ENCODE results near the gene COMMD8. TPM values are rescaled to one million over a fixed set of nuclear protein-coding genes. Genes with fewer than 3 reads are reported as not detected.

Gene COMMD8
- total and polyA plus RNA-seq, 10 of the 15 experiments (the other 5 are each of a cell fraction or from before 2014, with no cell fraction given), result 27.6 to 156 (median 48.4) TPM

- TF ChIP-seq PBX3 (IDR thresholded peaks at IDR 0.05; ENCODE audit: insufficient replicate concordance, low read depth, low read length) (peak; percentile 15), RCOR1 (conservative IDR thresholded peaks at IDR 0.05; ENCODE audit: low read depth, low read length) (no peak), IRF5 (IDR thresholded peaks at IDR 0.05; ENCODE audit: borderline replicate concordance) (no peak), HDAC6 (IDR thresholded peaks at IDR 0.05; ENCODE audit: unreplicated experiment) (no peak), SMC3 (IDR thresholded peaks at IDR 0.05; ENCODE audit: borderline replicate concordance, low read length) (no peak; the same call in 1 of the 2 replicates), MTA3 (IDR thresholded peaks at IDR 0.05; ENCODE audit: borderline replicate concordance, low read length) (no peak), BMI1 (IDR thresholded peaks at IDR 0.05; ENCODE audit: borderline replicate concordance) (no peak), HCFC1 (IDR thresholded peaks at IDR 0.05; ENCODE audit: low read length) (no peak), NKRF (conservative IDR thresholded peaks at IDR 0.05) (no peak), NBN (IDR thresholded peaks at IDR 0.05) (peak; percentile 65; the same call in 1 of the 2 replicates), SREBF1 (IDR thresholded peaks at IDR 0.05; ENCODE audit: low read length) (no peak), TCF7 (IDR thresholded peaks at IDR 0.05; ENCODE audit: borderline replicate concordance) (no peak), TBL1XR1 (IDR thresholded peaks at IDR 0.05; ENCODE audit: low read depth, low read length) (no peak), ZNF217 (IDR thresholded peaks at IDR 0.05) (0 out of 2 replicates have a peak, but pooled peaks have one; percentile 20), BCL11A (IDR thresholded peaks at IDR 0.05; ENCODE audit: low read depth, low read length) (no peak), ZNF207 (IDR thresholded peaks at IDR 0.05; ENCODE audit: borderline replicate concordance) (no peak), MEF2A (IDR thresholded peaks at IDR 0.05; ENCODE audit: insufficient read depth, low read depth, low read length) (no peak), MAX (IDR thresholded peaks at IDR 0.05; ENCODE audit: low read depth, low read length) (no peak), ZBTB11 (CRISPR knock-in tag; IDR thresholded peaks at IDR 0.05) (no peak)
Observed at GRCh38 chr4:47490550-47490949, 27.0 kb upstream of the COMMD8 start (continued).
